IgD-negative memory B cell (primary cell): ENCODE data around the gene ATG10. TPM values are rescaled to one million over a fixed set of nuclear protein-coding genes. Genes with fewer than 3 reads are reported as not detected.
A peak's percentile ranks its signal among the peaks of the same experiment; 100 is the strongest.
"Not testable (repeated sequence)": the region's sequence is repeated elsewhere in the genome, so short reads cannot be mapped to it uniquely, and the experiment has no call there.

Source experiments
- H3K27ac Mint-ChIP-seq, 3 donors: one replicate each; pipeline ENCODE4 v1.8.0; 2020 to 2022; ENCODE audit warnings: mild to moderate bottlenecking in 3 of 3, mixed read lengths in 3 of 3, moderate library complexity in 1 of 3
- H3K27me3 Mint-ChIP-seq: one replicate; pipeline ENCODE4 v1.8.0; 2021; ENCODE audit warnings: mixed read lengths
- H3K36me3 Mint-ChIP-seq: one replicate; pipeline ENCODE4 v1.8.0; 2020; ENCODE audit warnings: mild to moderate bottlenecking, mixed read lengths
- H3K4me1 Mint-ChIP-seq, 3 donors: one replicate each; pipeline ENCODE4 v1.8.0; 2020 to 2022; ENCODE audit warnings: mixed read lengths in 3 of 3, mild to moderate bottlenecking in 1 of 3
- H3K4me3 Mint-ChIP-seq, 4 donors: one replicate each; pipeline ENCODE4 v1.8.0; 2020 to 2022; ENCODE audit warnings: mild to moderate bottlenecking in 4 of 4, mixed read lengths in 4 of 4, moderate library complexity in 3 of 4
- H3K9me3 Mint-ChIP-seq, 3 donors: one replicate each; pipeline ENCODE4 v1.8.0; 2020 to 2021; ENCODE audit warnings: mixed read lengths in 3 of 3, mild to moderate bottlenecking in 1 of 3
- polyA plus RNA-seq: library from polyadenylated mRNA; unstranded; fragments of 300-500 nt; fragmentation: Illumina TruSeq; gene quantifications from one replicate; pipeline ENCODE4 v1.2.3, GENCODE V29; 2021

Gene ATG10
- polyA plus RNA-seq, 1 donor from 2014 or later = 12.2 TPM

DNA sequence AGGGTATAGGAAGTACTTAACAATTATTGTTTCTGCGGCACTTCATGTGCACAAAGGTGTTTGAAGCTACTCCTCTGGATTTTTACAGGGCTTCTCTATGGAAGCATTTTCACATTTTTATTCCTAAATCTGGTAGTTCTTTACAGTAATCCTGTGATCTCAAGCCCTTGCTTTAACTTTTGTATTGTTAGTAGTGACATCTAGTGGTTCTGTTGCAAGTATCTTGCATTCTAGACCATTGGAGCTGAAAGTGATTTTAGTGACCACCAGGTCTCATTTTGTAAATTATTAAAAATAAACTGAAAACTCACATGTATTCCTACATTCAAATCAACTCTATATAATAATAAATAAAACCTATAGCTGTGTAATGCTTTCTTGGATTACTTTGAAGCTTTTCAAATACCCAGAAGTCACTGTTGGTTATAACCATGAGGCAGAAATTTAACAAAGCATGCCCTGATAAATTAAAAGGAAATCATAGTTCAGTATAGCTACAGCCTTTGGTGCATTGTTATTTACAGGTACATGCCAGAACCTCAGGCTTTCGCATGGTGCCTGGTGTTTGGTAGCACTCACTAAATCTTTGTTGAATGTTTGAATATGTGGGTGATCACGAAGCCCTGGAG lies 287.5 kb downstream of the ATG10 start:
- no peaks in the 10 kb centered on the region for H3K27me3 Mint-ChIP-seq
- no peak overlapping the region for H3K4me3 Mint-ChIP-seq
- no peaks in the 10 kb centered on the region for H3K36me3 Mint-ChIP-seq
- no peaks in the 10 kb centered on the region for H3K9me3 Mint-ChIP-seq
- no peak overlapping the region for H3K27ac Mint-ChIP-seq
- H3K4me1 Mint-ChIP-seq = no peaks in the 10 kb centered on the region

- H3K4me3 Mint-ChIP-seq = no peak overlapping the region
- H3K27ac Mint-ChIP-seq = no peak overlapping the region
- H3K4me1 Mint-ChIP-seq = no peaks in the 10 kb centered on the region
- no peaks in the 10 kb centered on the region for H3K27me3 Mint-ChIP-seq
- H3K9me3 Mint-ChIP-seq = peaks cover 0 to 4% (median 2%) of the 10 kb centered on the region in 3 donors
- peaks cover 2% of the 10 kb centered on the region for H3K36me3 Mint-ChIP-seq
Measured at GRCh38 chr5:82265047-82265446, 293.2 kb downstream of the ATG10 start.

GRCh38 chr5:82267297-82267933 lies 295.6 kb downstream of the ATG10 start:
- not testable (repeated sequence) for H3K9me3 Mint-ChIP-seq, H3K36me3 Mint-ChIP-seq, H3K27me3 Mint-ChIP-seq, H3K4me1 Mint-ChIP-seq, H3K4me3 Mint-ChIP-seq
- H3K27ac Mint-ChIP-seq = peak overlapping the region in 1 of 3 donors; percentile 66

DNA sequence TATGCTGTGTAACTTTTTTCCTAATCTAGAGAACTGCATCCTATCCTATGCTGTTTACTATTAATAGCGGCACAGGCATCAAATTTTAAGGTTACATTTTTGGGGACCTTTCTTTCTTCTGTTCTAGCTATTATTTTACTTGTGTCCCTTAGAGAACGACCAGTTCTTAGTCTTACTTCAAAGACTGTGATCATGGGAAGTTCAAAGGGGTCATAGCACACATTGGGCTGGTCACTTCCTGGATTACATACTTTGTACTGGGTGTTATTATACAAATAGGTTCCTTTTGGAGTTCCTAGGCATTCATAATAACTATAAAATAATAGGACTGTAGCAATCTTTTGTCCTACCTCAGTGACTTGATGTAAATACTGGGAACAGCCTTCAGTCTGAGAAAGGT lies 297.5 kb downstream of the ATG10 start:
- peaks cover 12 to 15% (median 15%) of the 10 kb centered on the region in 3 donors for H3K4me1 Mint-ChIP-seq
- not testable (repeated sequence) for H3K9me3 Mint-ChIP-seq, H3K27me3 Mint-ChIP-seq, H3K27ac Mint-ChIP-seq, H3K4me3 Mint-ChIP-seq
- peaks cover 13% of the 10 kb centered on the region for H3K36me3 Mint-ChIP-seq

DNA sequence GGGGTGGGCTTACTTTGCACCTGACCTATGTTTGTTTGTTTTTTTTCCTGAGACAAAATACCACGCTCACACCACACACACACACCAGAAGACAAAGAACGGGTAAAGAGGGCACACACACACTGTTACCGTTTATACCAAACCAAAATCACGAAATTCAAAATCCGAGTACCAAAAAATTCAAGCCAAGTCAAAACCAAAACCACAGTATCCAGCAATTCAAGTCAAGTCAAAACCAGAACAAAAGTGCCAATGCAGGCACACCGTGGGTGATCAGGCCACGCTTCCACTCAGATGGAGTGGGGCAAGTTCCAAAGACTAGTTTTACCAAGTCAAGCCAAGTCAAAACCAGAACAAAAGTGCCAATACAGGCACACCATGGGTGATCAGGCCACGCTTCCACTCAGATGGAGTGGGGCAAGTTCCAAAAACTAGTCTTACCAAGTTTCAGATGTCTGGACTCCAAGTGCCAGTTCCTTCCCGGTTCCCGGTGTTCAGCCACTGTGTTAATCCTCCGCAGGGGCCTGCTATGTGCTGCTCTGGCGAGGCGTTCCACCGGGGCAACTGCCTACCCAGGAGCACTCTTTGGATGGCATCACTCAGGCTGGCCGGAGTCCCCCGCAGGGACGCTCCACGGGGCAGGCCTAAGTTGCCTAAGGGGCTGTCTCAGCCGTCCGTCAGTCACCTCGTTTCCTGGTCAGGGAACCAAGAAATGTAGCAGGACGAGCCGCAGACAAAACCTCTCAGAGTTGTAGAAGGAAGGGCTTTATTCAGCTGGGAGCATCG lies 300.9 kb downstream of the ATG10 start:
- peaks cover 24% of the 10 kb centered on the region for H3K36me3 Mint-ChIP-seq
- peak overlapping the region; percentile 88 to 98 (median 94) for H3K27ac Mint-ChIP-seq
- not testable (repeated sequence) for H3K27me3 Mint-ChIP-seq, H3K9me3 Mint-ChIP-seq
- H3K4me3 Mint-ChIP-seq = peak overlapping the region in 2 of 4 donors; percentile 34 to 77
- peaks cover 21 to 28% (median 21%) of the 10 kb centered on the region in 3 donors for H3K4me1 Mint-ChIP-seq

DNA sequence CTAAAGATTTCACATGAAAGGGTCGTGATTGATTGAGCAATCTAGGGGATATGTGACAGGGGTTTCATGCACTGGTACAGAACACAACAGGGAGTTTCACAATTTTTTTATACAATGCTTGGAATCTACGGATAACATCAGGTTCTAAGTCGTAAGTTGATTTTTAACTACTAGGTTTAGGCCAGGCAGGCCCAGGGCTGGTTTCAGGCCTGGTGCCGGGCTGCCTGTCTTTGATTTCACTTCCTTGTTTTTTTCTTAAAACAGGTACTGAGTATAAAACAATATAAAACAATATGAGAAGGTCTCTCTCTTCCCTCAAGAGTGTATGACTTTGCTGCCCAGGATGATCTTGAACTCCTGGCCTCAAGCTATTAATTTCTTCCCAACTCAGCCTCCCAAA lies 301.6 kb downstream of the ATG10 start:
- Mint-ChIP-seq H3K27ac (peak overlapping the region; percentile 88 to 98 (median 94)), H3K4me1 (peaks cover 22 to 29% (median 25%) of the 10 kb centered on the region in 3 donors), H3K36me3 (peaks cover 24% of the 10 kb centered on the region), H3K4me3 (peak overlapping the region; percentile 34 to 77 (median 52))
- H3K27me3 Mint-ChIP-seq, H3K9me3 Mint-ChIP-seq: not testable (repeated sequence)

DNA sequence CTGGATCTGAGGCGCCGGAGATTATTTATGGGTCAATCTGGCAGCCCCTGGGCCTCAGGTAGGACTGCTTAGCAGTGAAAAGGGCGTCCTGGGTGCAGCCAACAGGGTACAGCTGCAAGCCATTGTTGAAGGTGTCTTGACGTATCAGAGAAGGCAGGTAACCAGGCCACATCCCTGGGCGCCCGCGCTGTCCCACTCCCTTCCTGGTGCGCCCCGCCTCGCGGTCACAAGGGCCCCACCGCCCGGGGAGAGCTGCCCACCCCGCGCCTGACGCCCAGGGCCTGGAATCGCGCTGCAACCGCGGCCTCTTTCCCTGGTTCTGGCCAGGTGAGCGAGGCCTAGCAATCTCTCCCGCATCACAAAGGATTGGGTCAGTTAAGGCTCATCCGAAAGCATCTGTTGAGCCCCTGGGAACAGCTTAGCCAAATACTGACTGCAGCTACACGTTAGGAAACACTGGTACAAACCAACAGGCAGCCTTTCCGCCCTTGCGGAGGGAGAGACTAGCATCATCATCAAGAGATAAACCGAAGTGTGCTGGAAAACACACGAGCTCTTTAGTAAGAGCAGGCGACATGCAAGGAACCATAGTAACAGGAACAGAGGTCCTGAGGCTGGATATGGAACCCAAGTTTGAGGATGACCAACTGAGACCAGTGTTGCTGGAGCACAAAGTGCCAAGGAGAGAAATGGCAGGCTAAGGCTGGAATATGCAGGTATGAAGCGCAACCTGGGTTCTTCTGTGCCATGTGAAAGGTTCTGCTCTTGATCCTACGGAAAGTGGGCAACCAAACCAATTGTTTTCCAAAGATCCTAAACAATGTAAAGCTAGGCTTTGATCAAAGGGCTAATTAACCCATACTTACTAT lies 302.8 kb downstream of the ATG10 start:
- Mint-ChIP-seq H3K36me3 (peaks cover 24% of the 10 kb centered on the region), H3K4me3 (peak overlapping the region in 2 of 4 donors; percentile 33 to 77), H3K27me3 (no peaks in the 10 kb centered on the region), H3K9me3 (no peaks in the 10 kb centered on the region), H3K27ac (peak overlapping the region; percentile 88 to 98 (median 94)), H3K4me1 (peaks cover 24 to 34% (median 33%) of the 10 kb centered on the region in 3 donors)

DNA sequence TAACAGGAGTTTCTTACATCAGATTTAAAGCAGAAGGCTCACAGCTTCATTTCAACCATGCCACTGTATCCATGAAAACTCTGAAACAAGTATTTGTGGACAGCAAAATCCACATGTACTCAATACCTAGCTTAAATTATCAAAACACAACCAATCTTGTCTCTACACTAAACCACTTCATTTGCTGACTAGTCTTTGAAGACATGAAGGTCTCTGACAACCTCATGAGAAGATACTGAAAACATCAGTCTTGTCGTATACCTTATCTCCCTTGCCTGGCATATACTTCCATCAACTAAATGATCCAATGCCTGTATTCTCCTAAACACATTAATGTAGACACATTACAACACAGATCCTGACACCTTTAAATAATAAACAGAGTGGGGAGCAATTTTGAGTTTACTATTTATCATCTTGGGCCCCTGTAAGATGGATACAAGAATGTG lies 303.4 kb downstream of the ATG10 start:
- H3K4me3 Mint-ChIP-seq = peak overlapping the region in 2 of 4 donors; percentile 19 to 83
- no peaks in the 10 kb centered on the region for H3K9me3 Mint-ChIP-seq
- peaks cover 24 to 40% (median 34%) of the 10 kb centered on the region in 3 donors for H3K4me1 Mint-ChIP-seq
- peak overlapping the region in 1 of 3 donors; percentile 88 for H3K27ac Mint-ChIP-seq
- H3K27me3 Mint-ChIP-seq = no peaks in the 10 kb centered on the region
- H3K36me3 Mint-ChIP-seq = peaks cover 26% of the 10 kb centered on the region

DNA sequence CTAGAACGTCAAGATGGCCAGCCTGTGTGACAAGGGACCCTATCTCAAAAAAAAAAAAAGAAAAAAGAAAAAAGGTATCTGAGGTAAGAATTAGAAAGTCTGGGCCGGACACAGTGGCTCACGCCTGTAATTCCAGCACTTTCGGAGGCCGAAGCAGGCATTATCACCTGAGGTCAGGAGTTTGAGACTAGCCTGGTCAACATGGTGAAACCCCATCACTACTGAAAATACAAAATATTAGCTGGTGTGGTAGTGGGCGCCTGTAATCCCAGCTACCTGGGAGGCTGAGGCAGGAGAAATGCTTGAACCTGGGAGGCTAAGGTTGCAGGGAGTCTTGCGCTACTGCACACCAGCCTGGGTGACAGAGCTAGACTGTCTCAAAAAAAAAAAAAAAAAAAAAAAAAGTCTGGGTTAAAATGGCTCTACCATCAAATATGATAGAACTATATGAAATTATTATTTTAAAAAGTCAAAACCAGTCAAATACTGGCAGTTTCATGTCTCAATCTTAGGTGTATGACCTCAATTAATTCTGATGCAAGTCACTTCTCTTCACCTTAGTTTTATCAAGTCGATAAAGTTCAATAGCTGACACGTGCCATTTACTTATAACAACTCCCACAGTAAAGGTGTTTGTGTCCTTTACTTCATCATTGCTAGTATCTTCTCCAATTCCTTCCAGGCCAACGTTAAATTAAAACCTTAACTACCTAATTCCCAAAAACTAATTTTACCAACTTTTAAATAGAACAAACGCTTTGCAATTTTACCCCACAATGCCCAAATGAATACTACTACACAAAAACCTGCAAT lies 305.2 kb downstream of the ATG10 start:
- H3K27ac Mint-ChIP-seq = peak overlapping the region; percentile 97 to 99 (median 98)
- H3K9me3 Mint-ChIP-seq = no peaks in the 10 kb centered on the region
- H3K36me3 Mint-ChIP-seq = peaks cover 26% of the 10 kb centered on the region
- H3K27me3 Mint-ChIP-seq = no peaks in the 10 kb centered on the region
- peaks cover 25 to 53% (median 34%) of the 10 kb centered on the region in 3 donors for H3K4me1 Mint-ChIP-seq
- peak overlapping the region; percentile 90 to 99 (median 96) for H3K4me3 Mint-ChIP-seq

DNA sequence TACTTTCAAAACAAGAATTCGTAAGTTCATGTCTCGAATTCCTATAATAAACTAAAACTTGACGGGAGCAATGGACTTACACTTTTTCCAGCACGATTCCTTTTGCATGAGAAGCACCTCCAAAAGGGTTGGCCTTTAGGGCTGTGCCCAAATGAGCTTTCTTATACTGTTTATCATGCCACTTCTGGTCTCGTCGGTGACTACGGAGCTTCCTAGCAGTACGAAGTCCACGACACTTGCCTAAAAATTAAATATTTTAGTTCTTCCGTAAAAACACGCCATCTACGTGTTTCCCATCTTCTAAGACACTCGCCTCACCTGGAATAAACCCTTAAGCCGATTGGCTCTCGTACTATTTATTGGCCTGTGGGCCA lies 305.8 kb downstream of the ATG10 start:
- peaks cover 22 to 50% (median 31%) of the 10 kb centered on the region in 3 donors for H3K4me1 Mint-ChIP-seq
- H3K36me3 Mint-ChIP-seq = peaks cover 24% of the 10 kb centered on the region
- no peaks in the 10 kb centered on the region for H3K9me3 Mint-ChIP-seq
- H3K27ac Mint-ChIP-seq = peak overlapping the region; percentile 97 to 99 (median 98)
- no peaks in the 10 kb centered on the region for H3K27me3 Mint-ChIP-seq
- peak overlapping the region; percentile 90 to 99 (median 96) for H3K4me3 Mint-ChIP-seq

DNA sequence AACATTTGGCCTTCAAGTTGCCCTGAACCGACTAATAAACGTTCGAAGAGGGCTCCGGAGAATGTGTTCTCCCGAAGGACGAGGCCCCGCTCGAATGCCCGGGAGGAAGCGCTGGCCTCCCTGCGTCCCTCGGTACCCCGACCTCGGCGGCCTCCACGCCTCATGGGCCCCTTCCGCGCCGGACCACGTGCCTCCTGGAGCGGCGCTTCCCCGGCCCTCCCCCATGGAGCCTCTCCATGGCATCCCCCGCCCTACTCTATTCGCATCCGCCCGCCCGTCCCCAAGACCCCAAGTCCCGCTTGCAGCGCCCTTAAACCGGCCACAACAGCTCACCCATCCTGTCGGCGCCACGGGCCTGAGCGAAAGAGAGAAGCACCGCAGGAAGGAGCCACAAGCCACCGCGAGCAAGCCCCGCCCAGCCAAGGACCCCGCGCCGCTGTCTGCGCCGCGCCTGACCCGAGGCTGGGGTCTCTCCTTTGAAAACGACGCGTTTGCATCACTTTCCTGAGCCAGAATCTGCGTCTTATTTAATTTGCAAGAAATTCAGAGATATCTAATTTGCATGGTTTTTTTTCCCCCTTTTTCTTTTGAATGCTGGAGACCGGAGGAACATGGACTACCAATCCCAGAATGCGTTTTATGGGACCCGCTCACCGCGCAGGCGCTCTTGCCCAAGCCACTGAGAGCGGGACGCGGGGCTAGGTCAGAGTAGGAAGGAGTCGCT lies 306.3 kb downstream of the ATG10 start, which contains the start of gene RPS23:
Gene RPS23 (minus strand): TSS at position 368 of the 724 bp plus-strand sequence. CDS start 31 bp downstream, at position 337.
- H3K4me3 Mint-ChIP-seq = peak within 1 kb of the TSS; percentile 90 to 99 (median 96)
- peaks cover 22 to 49% (median 28%) of the 10 kb centered on the region in 3 donors for H3K4me1 Mint-ChIP-seq
- H3K9me3 Mint-ChIP-seq = no peaks in the 10 kb centered on the region
- H3K36me3 Mint-ChIP-seq = peaks cover 24% of the 10 kb centered on the region
- peak within 1 kb of the TSS; percentile 97 to 99 (median 98) for H3K27ac Mint-ChIP-seq
- H3K27me3 Mint-ChIP-seq = no peaks in the 10 kb centered on the region

GRCh38 chr5:82278711-82279370 lies 307.0 kb downstream of the ATG10 start:
- peak overlapping the region; percentile 90 to 99 (median 96) for H3K4me3 Mint-ChIP-seq
- H3K9me3 Mint-ChIP-seq = no peaks in the 10 kb centered on the region
- H3K27me3 Mint-ChIP-seq = no peaks in the 10 kb centered on the region
- peaks cover 19% of the 10 kb centered on the region for H3K36me3 Mint-ChIP-seq
- peaks cover 20 to 46% (median 23%) of the 10 kb centered on the region in 3 donors for H3K4me1 Mint-ChIP-seq
- peak overlapping the region; percentile 97 to 99 (median 98) for H3K27ac Mint-ChIP-seq

DNA sequence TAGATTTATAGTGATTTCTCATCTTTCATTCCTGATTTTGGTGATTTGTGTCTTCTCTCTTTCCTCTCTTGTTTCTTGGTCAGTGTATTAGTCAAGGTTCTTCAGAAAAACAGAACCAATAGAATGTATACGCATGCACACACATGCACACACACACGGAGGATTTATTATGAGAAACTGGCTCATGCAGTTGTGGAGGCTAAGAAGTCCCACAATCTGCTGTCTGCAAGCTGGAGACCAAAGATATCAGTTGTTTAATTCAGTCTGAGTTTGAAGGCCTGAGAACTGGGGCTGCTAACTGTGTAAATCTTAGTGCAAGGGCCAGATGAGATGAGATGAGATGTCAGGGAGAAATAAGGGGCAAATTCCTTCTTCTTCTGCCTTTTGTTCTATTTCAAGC lies 312.1 kb downstream of the ATG10 start:
- H3K4me1 Mint-ChIP-seq = peaks cover 5 to 30% (median 7%) of the 10 kb centered on the region in 3 donors
- peaks cover 5% of the 10 kb centered on the region for H3K36me3 Mint-ChIP-seq

More for the DNA sequence above, 312.1 kb downstream of the ATG10 start:
- Mint-ChIP-seq H3K27me3 (no peaks in the 10 kb centered on the region), H3K27ac (no peak overlapping the region), H3K4me3 (no peak overlapping the region), H3K9me3 (no peaks in the 10 kb centered on the region)
